Small intestine (tissue), 7 donors: Measurements from ENCODE around the gene PIGU. TPM values are rescaled to one million over a fixed set of nuclear protein-coding genes. Genes with fewer than 3 reads are reported as not detected.
A peak's percentile ranks its signal among the peaks of the same experiment; 100 is the strongest.

Experiments
- DNase-seq, 2 donors: peaks; one replicate each; pipeline versions ENCODE4 v3.0.0 to v3.0.0-alpha.2; 2013
- FAIRE-seq: peaks from 2 replicates; lab custom pipeline; 2012; peaks lifted over from hg19 to GRCh38; lab: Jason Lieb, UNC
- H3K27ac ChIP-seq, 3 donors: one replicate each; pipeline ENCODE4 v1.5.1; 2013; ENCODE audit warnings: low read length in 2 of 3, mild to moderate bottlenecking in 2 of 3, control low read depth in 1 of 3, inconsistent platforms in 1 of 3, low read depth in 1 of 3, moderate library complexity in 1 of 3
- H3K27me3 ChIP-seq, 3 donors: one replicate each; pipeline ENCODE4 v1.6.1; 2013; ENCODE audit warnings: low read length in 3 of 3, inconsistent platforms in 1 of 3; ENCODE audit not compliant: control insufficient read depth in 3 of 3, insufficient read depth in 3 of 3
- H3K36me3 ChIP-seq, 3 donors: one replicate each; pipeline ENCODE4 v1.6.1; 2013; ENCODE audit warnings: low read length in 3 of 3, inconsistent platforms in 1 of 3, low read depth in 1 of 3, mild to moderate bottlenecking in 1 of 3, moderate library complexity in 1 of 3; ENCODE audit not compliant: control insufficient read depth in 3 of 3, insufficient read depth in 2 of 3
- H3K4me1 ChIP-seq, 3 donors: one replicate each; pipeline ENCODE4 v1.6.1; 2013; ENCODE audit warnings: low read length in 2 of 3, inconsistent platforms in 1 of 3, low read depth in 1 of 3, mild to moderate bottlenecking in 1 of 3, moderate library complexity in 1 of 3; ENCODE audit not compliant: control insufficient read depth in 3 of 3, insufficient read depth in 2 of 3
- H3K4me3 ChIP-seq, 3 donors: one replicate each; pipeline ENCODE4 v1.5.1; 2013; ENCODE audit warnings: low read length in 3 of 3, control low read depth in 1 of 3, inconsistent platforms in 1 of 3, low read depth in 1 of 3, mild to moderate bottlenecking in 1 of 3, moderate library complexity in 1 of 3
- H3K9me3 ChIP-seq, 2 donors: one replicate each; pipeline ENCODE4 v1.6.1; 2013; ENCODE audit warnings: low read depth in 1 of 2, low read length in 1 of 2; ENCODE audit not compliant: control insufficient read depth in 2 of 2, insufficient read depth in 1 of 2
- WGBS, 3 donors: extraction: QIAGEN DNeasy Blood & Tissue Kit; methylation state at CpG; one replicate each; pipeline ENCODE4 v1.1.7; 2013; 5-methylcytosine and 5-hydroxymethylcytosine counted together
- polyA plus RNA-seq, 4 donors: library from polyadenylated mRNA; stranded (reverse) in 3 of 4; unstranded in 1 of 4; fragments of 200-250 nt in 3 of 4; fragments of 120-200 nt in 1 of 4; gene quantifications; one replicate each; pipeline versions ENCODE4 v1.2.1 to v1.2.3, GENCODE V29; 2013
- donor health status: healthy with polysubstance abuse.
- donor health status: control.
- donor health status: control.
- donor health status: Bipolar disorder and iron deficiency.
- donor health status: healthy.

PIGU gene
- polyA plus RNA-seq, 4 donors: 4.9 to 34.3 (median 16.2) TPM

DNA sequence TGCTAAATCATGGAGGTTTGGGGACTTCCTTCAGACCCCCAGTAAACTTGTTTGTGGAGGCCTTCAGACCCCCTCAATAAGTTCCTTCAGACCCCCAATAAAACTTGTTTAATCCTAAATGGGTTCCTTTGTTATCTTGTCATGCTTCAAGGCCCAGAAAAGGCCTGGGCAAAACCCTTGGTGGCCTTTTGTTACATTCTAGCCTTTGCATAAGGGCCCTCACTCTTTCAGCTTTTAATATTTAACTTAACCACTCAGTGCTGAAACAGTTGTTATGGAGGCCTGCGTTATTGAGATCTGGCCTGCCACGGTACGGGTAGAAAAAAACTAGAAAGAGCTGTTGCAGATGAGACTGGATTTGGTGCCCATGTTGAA is 165.0 kb downstream of the PIGU start:
- no peak overlapping the region for H3K4me3 ChIP-seq
- 84 to 95% (median 91%) methylated on average over 3 of the region's 3 CpGs for WGBS, 3 donors
- peak overlapping the region in 1 of 3 donors; percentile 45 for H3K27ac ChIP-seq

DNA sequence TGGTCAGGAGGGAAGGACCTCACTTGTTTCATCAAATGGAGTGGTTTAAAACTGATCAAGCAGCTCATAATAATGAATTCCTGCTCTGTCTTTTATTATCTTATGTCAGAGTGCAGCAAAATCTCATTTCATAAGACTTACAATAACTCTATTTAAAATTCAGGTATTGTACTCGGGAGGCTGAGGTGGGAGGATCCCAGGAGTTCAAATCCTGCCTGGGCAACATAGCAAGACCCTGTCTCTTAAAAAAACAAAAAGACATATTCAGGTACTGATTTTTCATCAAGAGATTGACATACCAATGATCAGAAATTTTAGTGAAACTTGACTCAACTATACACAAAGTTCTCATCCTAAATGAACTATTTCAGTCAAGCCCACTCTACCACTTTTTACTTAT is 166.3 kb downstream of the PIGU start:
- WGBS, 3 donors: 93 to 98% (median 94%) methylated on average over 1 of the region's 1 CpG

More for the DNA sequence above, 165.0 kb downstream of the PIGU start:
- DNase-seq: no peak
- H3K4me1 ChIP-seq: peaks cover 0 to 27% (median 2%) of the 10 kb centered on the region in 3 donors
- FAIRE-seq: no peak
- H3K9me3 ChIP-seq: no peaks in the 10 kb centered on the region
- H3K27me3 ChIP-seq: no peaks in the 10 kb centered on the region
- peaks cover 0 to 6% (median 6%) of the 10 kb centered on the region in 3 donors for H3K36me3 ChIP-seq

More for the DNA sequence above, 166.3 kb downstream of the PIGU start:
- no peak overlapping the region for H3K27ac ChIP-seq
- H3K27me3 ChIP-seq: no peaks in the 10 kb centered on the region
- H3K9me3 ChIP-seq: no peaks in the 10 kb centered on the region
- H3K4me3 ChIP-seq: no peak overlapping the region
- H3K36me3 ChIP-seq: peaks cover 0 to 15% (median 6%) of the 10 kb centered on the region in 3 donors
- no peak for DNase-seq
- no peak for FAIRE-seq
- H3K4me1 ChIP-seq: peaks cover 0 to 27% (median 2%) of the 10 kb centered on the region in 3 donors

Other genes starting within 250 kb of the PIGU start
- gene DYNLRB1, start 160.7 kb downstream of the PIGU start, polyA plus RNA-seq: 100 to 1,000 TPM; 147 to 306 (median 213) TPM
- 10 to 100 TPM; 35.0 to 83.6 (median 53.6) TPM for gene MAP1LC3A, start 118.4 kb downstream of the PIGU start, polyA plus RNA-seq
- 10 to 100 TPM in 3 of 4 donors, 1 to 10 TPM in 1; 7.7 to 30.6 (median 19.8) TPM for gene TP53INP2, start 27.3 kb upstream of the PIGU start, polyA plus RNA-seq
- 10 to 100 TPM; 19.3 to 46.5 (median 28.9) TPM for gene NCOA6, start 148.6 kb upstream of the PIGU start, polyA plus RNA-seq
- 10 to 100 TPM in 2 of 4 donors, 1 to 10 TPM in 2; 5.3 to 14.5 (median 10.9) TPM for gene GGT7, start 195.8 kb upstream of the PIGU start, polyA plus RNA-seq
- 100 to 1,000 TPM in 3 of 4 donors, 10 to 100 TPM in 1; 37.0 to 295 (median 161) TPM for gene ACSS2, start 199.5 kb upstream of the PIGU start, polyA plus RNA-seq